ENCODE data around the gene PPP4R1. TPM values are rescaled to one million over a fixed set of nuclear protein-coding genes. Genes with fewer than 3 reads are reported as not detected.

PPP4R1 gene
- total RNA-seq, 1 experiment from 2014 or later = 106 TPM

DNA sequence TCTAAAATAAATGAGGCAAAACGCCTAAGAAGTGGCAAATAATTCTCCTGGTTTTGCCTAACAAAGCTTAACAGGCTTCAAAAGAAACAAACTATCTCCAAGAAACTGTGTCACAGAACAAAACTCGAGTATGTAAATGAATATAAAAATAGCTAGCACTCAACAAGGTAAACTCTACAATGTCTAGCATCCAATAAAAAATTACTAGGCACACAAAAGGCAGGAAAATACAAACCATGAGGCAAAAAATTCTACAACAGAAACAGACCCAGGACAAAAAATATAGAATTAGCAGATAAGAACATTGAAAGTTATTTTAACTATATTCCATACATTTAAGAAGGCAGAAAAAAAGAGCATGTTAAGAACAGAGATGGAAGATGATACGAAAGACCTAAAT is 16.8 kb downstream of the PPP4R1 start:
- Mint-ChIP-seq H3K36me3 (ENCODE audit: insufficient read depth in 1 of 3, low read depth in 3 of 3) (peaks cover 18 to 32% (median 27%) of the 10 kb centered on the region in 3 experiments), H3K4me1 (peaks cover 6 to 17% of the 10 kb centered on the region in 2 experiments; a peak in 3 of 4 replicates), H3K4me3 (no peak overlapping the region), H3K27ac (peak overlapping the region in 2 of 3 experiments; percentile 1 to 49; a peak in 3 of 7 replicates), H3K9me3 (peaks cover 12 to 20% of the 10 kb centered on the region in 2 experiments), H3K27me3 (ENCODE audit: low read depth) (no peaks in the 10 kb centered on the region)
- Histone ChIP-seq H4K8ac (replicated peaks; ENCODE audit: insufficient read length, low read depth, low read length) (no peak overlapping the region), H2BK5ac (ENCODE audit: insufficient read length, low read length) (no peak overlapping the region), H3K23ac (ENCODE audit: insufficient read length, low read depth, low read length) (no peak overlapping the region), H3T11ph (ENCODE audit: low read length) (no peak overlapping the region), H3K23me2 (ENCODE audit: insufficient read length, low read depth, low read length, poor library complexity, severe bottlenecking) (no peaks in the 10 kb centered on the region), H2BK120ac (ENCODE audit: low read depth, low read length, poor library complexity, severe bottlenecking) (no peak overlapping the region), H2BK15ac (ENCODE audit: low read depth, low read length) (no peak overlapping the region), H4K91ac (ENCODE audit: insufficient read length, low read depth, low read length) (no peak overlapping the region), H4K5ac (ENCODE audit: insufficient read length, low read depth, low read length) (no peak overlapping the region), H3K9ac (ENCODE audit: extremely low read depth, insufficient read length, low read length) (no peak overlapping the region), H3K18ac (ENCODE audit: insufficient read length, low read depth, low read length) (no peak overlapping the region), H3K56ac (ENCODE audit: insufficient read length, low read depth, low read length) (no peak overlapping the region), H3K27me3 (ENCODE audit: insufficient read depth, low read length) (no peaks in the 10 kb centered on the region), H3K9me3 (ENCODE audit: control insufficient read depth, low read depth, low read length) (no peaks in the 10 kb centered on the region), H3K14ac (ENCODE audit: insufficient read depth, low read length) (no peak overlapping the region), H3K4ac (ENCODE audit: low read depth, low read length) (no peak overlapping the region), H3K4me2 (ENCODE audit: insufficient read depth, insufficient read length, low read length) (no peak overlapping the region), H3K79me1 (ENCODE audit: insufficient read depth, low read depth, low read length, poor library complexity, severe bottlenecking) (peaks cover 4% of the 10 kb centered on the region), H3K27ac (ENCODE audit: insufficient read length, low read depth, low read length) (no peak overlapping the region), H2AK5ac (ENCODE audit: insufficient read length, low read length) (no peak overlapping the region), H3K79me2 (ENCODE audit: insufficient read depth, low read length) (peaks cover 5% of the 10 kb centered on the region), H2BK12ac (ENCODE audit: insufficient read length, low read depth, low read length) (no peak overlapping the region), H2AFZ (ENCODE audit: low read length) (no peak overlapping the region), H2BK20ac (ENCODE audit: low read depth, low read length, poor library complexity, severe bottlenecking) (no peak overlapping the region), H4K20me1 (ENCODE audit: control insufficient read depth, insufficient read depth, insufficient read length) (no peaks in the 10 kb centered on the region), H3K4me1 (ENCODE audit: insufficient read depth, low read length) (no peaks in the 10 kb centered on the region)
- WGBS (ENCODE audit: extremely low coverage, insufficient read length, low lambda C conversion rate) = no CpG with 5 or more reads among the region's 3 CpGs
- TF ChIP-seq, protein P1, sequence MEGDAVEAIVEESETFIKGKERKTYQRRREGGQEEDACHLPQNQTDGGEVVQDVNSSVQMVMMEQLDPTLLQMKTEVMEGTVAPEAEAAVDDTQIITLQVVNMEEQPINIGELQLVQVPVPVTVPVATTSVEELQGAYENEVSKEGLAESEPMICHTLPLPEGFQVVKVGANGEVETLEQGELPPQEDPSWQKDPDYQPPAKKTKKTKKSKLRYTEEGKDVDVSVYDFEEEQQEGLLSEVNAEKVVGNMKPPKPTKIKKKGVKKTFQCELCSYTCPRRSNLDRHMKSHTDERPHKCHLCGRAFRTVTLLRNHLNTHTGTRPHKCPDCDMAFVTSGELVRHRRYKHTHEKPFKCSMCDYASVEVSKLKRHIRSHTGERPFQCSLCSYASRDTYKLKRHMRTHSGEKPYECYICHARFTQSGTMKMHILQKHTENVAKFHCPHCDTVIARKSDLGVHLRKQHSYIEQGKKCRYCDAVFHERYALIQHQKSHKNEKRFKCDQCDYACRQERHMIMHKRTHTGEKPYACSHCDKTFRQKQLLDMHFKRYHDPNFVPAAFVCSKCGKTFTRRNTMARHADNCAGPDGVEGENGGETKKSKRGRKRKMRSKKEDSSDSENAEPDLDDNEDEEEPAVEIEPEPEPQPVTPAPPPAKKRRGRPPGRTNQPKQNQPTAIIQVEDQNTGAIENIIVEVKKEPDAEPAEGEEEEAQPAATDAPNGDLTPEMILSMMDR (conservative IDR thresholded peaks at IDR 0.05) = no peak
- DNase-seq = no peak

Measured in H9 (cell line).